H1 (cell line): Measurements from ENCODE around the gene TMTC2. TPM values are rescaled to one million over a fixed set of nuclear protein-coding genes. Genes with fewer than 3 reads are reported as not detected.

ENCODE experiments used
- BCL11A ChIP-seq, 2 experiments: IDR thresholded peaks; one replicate each; pipeline ENCODE4 v1.6.1; 2011; ENCODE audit warnings: low read depth in 2 of 2, low read length in 2 of 2, mild to moderate bottlenecking in 2 of 2
- CHD2 ChIP-seq: IDR thresholded peaks from 2 replicates; pipeline ENCODE4 v1.6.1; 2012; ENCODE audit warnings: low read length, improper control_type of control experiment
- FOSL1 ChIP-seq: IDR thresholded peaks from 2 replicates; pipeline ENCODE4 v1.6.1; 2011; ENCODE audit warnings: mild to moderate bottlenecking, low read depth, low read length, moderate library complexity; ENCODE audit not compliant: insufficient read depth
- JUN ChIP-seq: IDR thresholded peaks from 2 replicates; pipeline ENCODE4 v1.6.1; 2011; ENCODE audit warnings: low read depth, mild to moderate bottlenecking, improper control_type of control experiment, low read length
- RBBP5 ChIP-seq: IDR thresholded peaks from 2 replicates; pipeline ENCODE4 v1.7.1; 2012; ENCODE audit warnings: low read depth, mild to moderate bottlenecking, inconsistent platforms, low read length, moderate library complexity, borderline replicate concordance
- RNF2 ChIP-seq: fragments of 200-900, 300-1000 bp; sonication (generic); IDR thresholded peaks from 2 replicates; pipeline ENCODE4 v1.7.1; 2016; ENCODE audit warnings: borderline replicate concordance, low read depth, mild to moderate bottlenecking, antibody characterized with exemption, low read length; ENCODE audit not compliant: poor library complexity, severe bottlenecking; ENCODE audit errors: missing control alignments
- SP1 ChIP-seq: IDR thresholded peaks from 2 replicates; pipeline ENCODE4 v1.6.1; 2011; ENCODE audit warnings: low read depth, low read length
- TAF1 ChIP-seq: IDR thresholded peaks from 2 replicates; pipeline ENCODE4 v1.6.1; 2011; ENCODE audit warnings: mild to moderate bottlenecking, low read depth, low read length
- polyA plus RNA-seq, 7 experiments: library from polyadenylated mRNA; depleted of rRNA in 3 of 7; stranded (reverse) in 5 of 7; unstranded in 2 of 7; fragments of >200 nt in 5 of 7; fragments of 200-250 nt in 2 of 7; gene quantifications; 1 replicate in 5 of 7; 2 replicates in 1 of 7; 4 replicates in 1 of 7; pipeline versions ENCODE4 v1.2.1 to v1.2.3, GENCODE V29; 2011 to 2013; ENCODE audit warnings: missing spikeins in 2 of 7, mixed read lengths in 2 of 7
- total RNA-seq: library from RNA; stranded (reverse); fragmentation: NEBNext Ultra II Directional; extraction: Animal tissue kit (Norgen Biotek cat#: 25700); gene quantifications from 2 replicates; pipeline ENCODE4 v1.2.1, GENCODE V29; 2021
- TF ChIP-seq, protein P1 (sequence below): fragments of 300-600 bp; sonication (generic); IDR thresholded peaks from 2 replicates; pipeline ENCODE4 v1.7.1; 2012; ENCODE audit warnings: low read length, moderate library complexity, mild to moderate bottlenecking, inconsistent platforms; ENCODE audit not compliant: insufficient replicate concordance

Gene TMTC2
- total and polyA plus RNA-seq, 2 of the 8 experiments (the other 6 are each of a cell fraction or from before 2014, with no cell fraction given) = 2.3 to 3.9 TPM

DNA sequence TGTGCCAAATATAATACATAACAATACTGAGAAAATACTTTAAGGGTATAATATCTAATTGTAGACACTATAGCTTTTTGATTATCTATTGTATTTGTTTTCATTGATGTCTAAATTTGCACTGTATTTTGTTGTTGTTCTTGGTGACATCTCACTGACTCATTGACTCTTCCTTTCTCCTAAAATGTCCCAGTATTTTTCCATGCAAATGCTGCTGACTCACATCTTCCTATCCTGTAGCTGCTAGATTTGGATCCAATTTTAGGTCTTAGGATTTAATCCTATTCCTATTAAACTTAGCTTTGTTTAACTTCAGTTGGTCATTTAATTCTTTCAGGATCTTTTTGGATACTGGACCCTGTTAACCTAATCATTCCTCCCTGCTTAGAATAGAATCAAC is 148.5 kb downstream of the TMTC2 start (continued):
- TF ChIP-seq, protein P1, sequence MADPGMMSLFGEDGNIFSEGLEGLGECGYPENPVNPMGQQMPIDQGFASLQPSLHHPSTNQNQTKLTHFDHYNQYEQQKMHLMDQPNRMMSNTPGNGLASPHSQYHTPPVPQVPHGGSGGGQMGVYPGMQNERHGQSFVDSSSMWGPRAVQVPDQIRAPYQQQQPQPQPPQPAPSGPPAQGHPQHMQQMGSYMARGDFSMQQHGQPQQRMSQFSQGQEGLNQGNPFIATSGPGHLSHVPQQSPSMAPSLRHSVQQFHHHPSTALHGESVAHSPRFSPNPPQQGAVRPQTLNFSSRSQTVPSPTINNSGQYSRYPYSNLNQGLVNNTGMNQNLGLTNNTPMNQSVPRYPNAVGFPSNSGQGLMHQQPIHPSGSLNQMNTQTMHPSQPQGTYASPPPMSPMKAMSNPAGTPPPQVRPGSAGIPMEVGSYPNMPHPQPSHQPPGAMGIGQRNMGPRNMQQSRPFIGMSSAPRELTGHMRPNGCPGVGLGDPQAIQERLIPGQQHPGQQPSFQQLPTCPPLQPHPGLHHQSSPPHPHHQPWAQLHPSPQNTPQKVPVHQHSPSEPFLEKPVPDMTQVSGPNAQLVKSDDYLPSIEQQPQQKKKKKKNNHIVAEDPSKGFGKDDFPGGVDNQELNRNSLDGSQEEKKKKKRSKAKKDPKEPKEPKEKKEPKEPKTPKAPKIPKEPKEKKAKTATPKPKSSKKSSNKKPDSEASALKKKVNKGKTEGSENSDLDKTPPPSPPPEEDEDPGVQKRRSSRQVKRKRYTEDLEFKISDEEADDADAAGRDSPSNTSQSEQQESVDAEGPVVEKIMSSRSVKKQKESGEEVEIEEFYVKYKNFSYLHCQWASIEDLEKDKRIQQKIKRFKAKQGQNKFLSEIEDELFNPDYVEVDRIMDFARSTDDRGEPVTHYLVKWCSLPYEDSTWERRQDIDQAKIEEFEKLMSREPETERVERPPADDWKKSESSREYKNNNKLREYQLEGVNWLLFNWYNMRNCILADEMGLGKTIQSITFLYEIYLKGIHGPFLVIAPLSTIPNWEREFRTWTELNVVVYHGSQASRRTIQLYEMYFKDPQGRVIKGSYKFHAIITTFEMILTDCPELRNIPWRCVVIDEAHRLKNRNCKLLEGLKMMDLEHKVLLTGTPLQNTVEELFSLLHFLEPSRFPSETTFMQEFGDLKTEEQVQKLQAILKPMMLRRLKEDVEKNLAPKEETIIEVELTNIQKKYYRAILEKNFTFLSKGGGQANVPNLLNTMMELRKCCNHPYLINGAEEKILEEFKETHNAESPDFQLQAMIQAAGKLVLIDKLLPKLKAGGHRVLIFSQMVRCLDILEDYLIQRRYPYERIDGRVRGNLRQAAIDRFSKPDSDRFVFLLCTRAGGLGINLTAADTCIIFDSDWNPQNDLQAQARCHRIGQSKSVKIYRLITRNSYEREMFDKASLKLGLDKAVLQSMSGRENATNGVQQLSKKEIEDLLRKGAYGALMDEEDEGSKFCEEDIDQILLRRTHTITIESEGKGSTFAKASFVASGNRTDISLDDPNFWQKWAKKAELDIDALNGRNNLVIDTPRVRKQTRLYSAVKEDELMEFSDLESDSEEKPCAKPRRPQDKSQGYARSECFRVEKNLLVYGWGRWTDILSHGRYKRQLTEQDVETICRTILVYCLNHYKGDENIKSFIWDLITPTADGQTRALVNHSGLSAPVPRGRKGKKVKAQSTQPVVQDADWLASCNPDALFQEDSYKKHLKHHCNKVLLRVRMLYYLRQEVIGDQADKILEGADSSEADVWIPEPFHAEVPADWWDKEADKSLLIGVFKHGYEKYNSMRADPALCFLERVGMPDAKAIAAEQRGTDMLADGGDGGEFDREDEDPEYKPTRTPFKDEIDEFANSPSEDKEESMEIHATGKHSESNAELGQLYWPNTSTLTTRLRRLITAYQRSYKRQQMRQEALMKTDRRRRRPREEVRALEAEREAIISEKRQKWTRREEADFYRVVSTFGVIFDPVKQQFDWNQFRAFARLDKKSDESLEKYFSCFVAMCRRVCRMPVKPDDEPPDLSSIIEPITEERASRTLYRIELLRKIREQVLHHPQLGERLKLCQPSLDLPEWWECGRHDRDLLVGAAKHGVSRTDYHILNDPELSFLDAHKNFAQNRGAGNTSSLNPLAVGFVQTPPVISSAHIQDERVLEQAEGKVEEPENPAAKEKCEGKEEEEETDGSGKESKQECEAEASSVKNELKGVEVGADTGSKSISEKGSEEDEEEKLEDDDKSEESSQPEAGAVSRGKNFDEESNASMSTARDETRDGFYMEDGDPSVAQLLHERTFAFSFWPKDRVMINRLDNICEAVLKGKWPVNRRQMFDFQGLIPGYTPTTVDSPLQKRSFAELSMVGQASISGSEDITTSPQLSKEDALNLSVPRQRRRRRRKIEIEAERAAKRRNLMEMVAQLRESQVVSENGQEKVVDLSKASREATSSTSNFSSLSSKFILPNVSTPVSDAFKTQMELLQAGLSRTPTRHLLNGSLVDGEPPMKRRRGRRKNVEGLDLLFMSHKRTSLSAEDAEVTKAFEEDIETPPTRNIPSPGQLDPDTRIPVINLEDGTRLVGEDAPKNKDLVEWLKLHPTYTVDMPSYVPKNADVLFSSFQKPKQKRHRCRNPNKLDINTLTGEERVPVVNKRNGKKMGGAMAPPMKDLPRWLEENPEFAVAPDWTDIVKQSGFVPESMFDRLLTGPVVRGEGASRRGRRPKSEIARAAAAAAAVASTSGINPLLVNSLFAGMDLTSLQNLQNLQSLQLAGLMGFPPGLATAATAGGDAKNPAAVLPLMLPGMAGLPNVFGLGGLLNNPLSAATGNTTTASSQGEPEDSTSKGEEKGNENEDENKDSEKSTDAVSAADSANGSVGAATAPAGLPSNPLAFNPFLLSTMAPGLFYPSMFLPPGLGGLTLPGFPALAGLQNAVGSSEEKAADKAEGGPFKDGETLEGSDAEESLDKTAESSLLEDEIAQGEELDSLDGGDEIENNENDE = no peak
- TF ChIP-seq BCL11A (IDR thresholded peaks at IDR 0.05; ENCODE audit: low read depth in 2 of 2, low read length in 2 of 2) (no peak), FOSL1 (no peak), CHD2 (no peak), JUN (no peak), TAF1 (no peak), SP1 (no peak), RNF2 (no peak), RBBP5 (no peak)
